HepG2 (cell line): Measurements from ENCODE around the gene SH2D5. TPM values are rescaled to one million over a fixed set of nuclear protein-coding genes. Genes with fewer than 3 reads are reported as not detected.

Experiments used
- ATAC-seq: fragments of 200-7000 bp; cut with Tn5 transposase; 3 replicates; pipeline ENCODE4 v1.9.1; 2020; ENCODE audit warnings: mild to moderate bottlenecking, moderate library complexity
- BruUV-seq: library from RNA; stranded (reverse); fragments of 400-500 nt; replicated peaks from 2 replicates; lab custom pipeline; 2021; lab: Mats Ljungman, UMichigan
- CTCF ChIA-PET: fragments of 300-600 bp; formaldehyde crosslinking; extraction: SDS; loops from one replicate; lab custom pipeline; 2021; ENCODE audit warnings: low total read pairs, inconsistent platforms, low intra/inter-chr PET ratio; lab: Yijun Ruan, JAX
- POLR2A ChIA-PET: fragments of 350-600 bp; sonication (Branson Sonifier 250); formaldehyde crosslinking; loops from one replicate; lab custom pipeline; 2020; ENCODE audit warnings: antibody characterized with exemption, inconsistent platforms; lab: Yijun Ruan, JAX
- DNase-seq: peaks from one replicate; pipeline ENCODE4 v3.0.0-alpha.2; 2015; ENCODE audit warnings: low spot score
- FAIRE-seq: peaks from 3 replicates; lab custom pipeline; 2011; peaks lifted over from hg19 to GRCh38; lab: Jason Lieb, UNC
- H2AFZ ChIP-seq: one replicate; pipeline ENCODE4 v1.6.1; 2011; ENCODE audit warnings: low read length, inconsistent platforms
- H3K27ac ChIP-seq: fragments of 300-600 bp; 3 replicates; pipeline ENCODE4 v1.8.0; 2011; ENCODE audit warnings: mixed run types, mild to moderate bottlenecking, mixed read lengths, low read length, inconsistent platforms; ENCODE audit not compliant: insufficient read depth; ENCODE audit errors: extremely low read length
- H3K27me3 ChIP-seq, 2 experiments: fragments of 200-600 bp in 1 of 2; 2 replicates in 1 of 2; 3 replicates in 1 of 2; pipeline versions ENCODE4 v1.6.0 to v1.8.0; 2011; ENCODE audit warnings: low read length in 2 of 2, mild to moderate bottlenecking in 2 of 2, moderate library complexity in 2 of 2, inconsistent platforms in 1 of 2; ENCODE audit not compliant: insufficient read depth in 2 of 2, control insufficient read depth in 1 of 2
- H3K36me3 ChIP-seq, 2 experiments: fragments of 200-600 bp in 1 of 2; replicated peaks in 1 of 2; 2 replicates in 1 of 2; 3 replicates in 1 of 2; pipeline versions ENCODE4 v1.5.1 to v1.8.0; 2011; ENCODE audit warnings: low read length in 2 of 2, inconsistent platforms in 1 of 2; ENCODE audit not compliant: insufficient read depth in 2 of 2, control insufficient read depth in 1 of 2
- H3K4me1 ChIP-seq: 2 replicates; pipeline ENCODE4 v1.5.1; 2012; ENCODE audit warnings: low read length, inconsistent platforms; ENCODE audit not compliant: insufficient read depth
- H3K4me2 ChIP-seq: 2 replicates; pipeline ENCODE4 v1.6.0; 2011; ENCODE audit warnings: low read depth, low read length, inconsistent platforms
- H3K4me3 ChIP-seq, 3 experiments: fragments of 200-600 bp in 1 of 3; sonication (generic), shearing (Covaris generic) in 1 of 3; replicated peaks in 1 of 3; 2 replicates each; pipeline ENCODE4 v1.5.1; 2011 to 2016; ENCODE audit warnings: low read length in 3 of 3, inconsistent platforms in 2 of 3, low read depth in 2 of 3, mild to moderate bottlenecking in 2 of 3, control low read depth in 1 of 3, mixed read lengths in 1 of 3; ENCODE audit not compliant: insufficient read depth in 1 of 3
- H3K79me2 ChIP-seq: one replicate; pipeline ENCODE4 v1.6.1; 2011; ENCODE audit warnings: low read length, inconsistent platforms; ENCODE audit not compliant: insufficient read depth
- H3K9ac ChIP-seq: 2 replicates; pipeline ENCODE4 v1.6.0; 2011; ENCODE audit warnings: mild to moderate bottlenecking, low read depth, low read length, inconsistent platforms; ENCODE audit not compliant: insufficient read depth
- H3K9me3 ChIP-seq: 2 replicates; pipeline ENCODE4 v1.5.1; 2012; ENCODE audit warnings: mild to moderate bottlenecking, low read length
- H4K20me1 ChIP-seq: 2 replicates; pipeline ENCODE4 v1.6.0; 2011; ENCODE audit warnings: inconsistent platforms, mild to moderate bottlenecking, low read length, moderate library complexity; ENCODE audit not compliant: insufficient read depth
- AFF4 ChIP-seq: sonication (generic); formaldehyde crosslinking; IDR thresholded peaks from 2 replicates; pipeline ENCODE4 v1.4.0; 2020; ENCODE audit warnings: missing genetic modification reagents
- CEBPB ChIP-seq: IDR thresholded peaks from 2 replicates; pipeline ENCODE4 v1.6.1; 2011; ENCODE audit warnings: low read depth, low read length, improper control_type of control experiment, borderline replicate concordance
- ZNF598 ChIP-seq: sonication (generic); formaldehyde crosslinking; IDR thresholded peaks from 2 replicates; pipeline ENCODE4 v1.5.1; 2020; ENCODE audit warnings: mild to moderate bottlenecking, missing genetic modification reagents, borderline replicate concordance
- ZNF768 ChIP-seq: sonication (generic); formaldehyde crosslinking; IDR thresholded peaks from 2 replicates; pipeline ENCODE4 v1.4.0; 2020; ENCODE audit warnings: missing genetic modification reagents
- WGBS: methylation state at CpG from one replicate; pipeline ENCODE4 v1.1.6; 2017; ENCODE audit warnings: low lambda C conversion rate; 5-methylcytosine and 5-hydroxymethylcytosine counted together
- in situ Hi-C: cut with HindIII; loops from 2 replicates; pipeline ENCODE4 v1.10.0; 2017; ENCODE audit warnings: low pct_unique_long_range_greater_than_20kb; ENCODE audit not compliant: extremely low pct_ligation_motif_present
- intact Hi-C: fragments of 100-400 bp; cut with micrococcal nuclease; formaldehyde crosslinking; loops from one replicate; pipeline ENCODE4 v1.10.0; 2022; ENCODE audit not compliant: unreplicated experiment
- polyA plus RNA-seq, 8 experiments: library from polyadenylated mRNA; depleted of rRNA in 3 of 8; stranded (reverse) in 7 of 8; unstranded in 1 of 8; fragments of >200 nt; fragmentation: Illumina TruSeq in 4 of 8; extraction: Trizol in 4 of 8; gene quantifications; 2 replicates each; pipeline versions ENCODE4 v1.2.1 to v1.2.3, GENCODE V29; 2011 to 2016; ENCODE audit warnings: low read depth in 4 of 8, missing spikeins in 1 of 8, mixed read lengths in 1 of 8; ENCODE audit not compliant: insufficient read depth in 1 of 8
- total RNA-seq, 5 experiments: library from RNA; depleted of rRNA; stranded (reverse); fragments of >200 nt; fragmentation: Illumina TruSeq; extraction: Trizol; gene quantifications; 2 replicates each; pipeline ENCODE4 v1.2.3, GENCODE V29; 2016; ENCODE audit warnings: low read depth in 1 of 5

Gene SH2D5
- total and polyA plus RNA-seq, 2 of the 13 experiments (the other 11 are each of a cell fraction or from before 2014, with no cell fraction given), result 1.2 to 3.4 TPM

GRCh38 chr1:20684050-20684620 is 48.4 kb downstream of the SH2D5 start:
- no peak overlapping the region for H3K9ac ChIP-seq
- DNase-seq (no peak), ATAC-seq (no peak), FAIRE-seq (no peak)
- no peaks in the 10 kb centered on the region for H3K79me2 ChIP-seq
- H3K27ac ChIP-seq, result no peak overlapping the region
- in situ Hi-C loops (no loop called here), intact Hi-C loops (no loop called here)
- no peak overlapping the region for H2AFZ ChIP-seq
- H3K4me3 ChIP-seq, result no peak overlapping the region
- H3K4me2 ChIP-seq, result no peak overlapping the region
- H3K9me3 ChIP-seq, result no peaks in the 10 kb centered on the region
- peaks cover 44% of the 10 kb centered on the region for H3K4me1 ChIP-seq
- WGBS, result 20% methylated on average over 1 of the region's 13 CpGs
- POLR2A ChIA-PET, result interaction anchor here (1.1 kb wide), 1 partner anchor 17 kb away, joined by 3 read pairs; no protein-coding TSS in a partner anchor
- TF ChIP-seq ZNF768 (peak; percentile 86), CEBPB (no peak), AFF4 (no peak), ZNF598 (CRISPR knock-in tag) (no peak)
- TF ChIP-seq, all 625 proteins: peak for 1
- Histone ChIP-seq H3K36me3 (no peaks in the 10 kb centered on the region), H4K20me1 (no peaks in the 10 kb centered on the region), H3K27me3 (peaks cover 2 to 57% of the 10 kb centered on the region in 2 experiments; a peak in 4 of 5 replicates)
- CTCF ChIA-PET, result no interaction called here
- no TSS peak for BruUV-seq
